HEK293 (cell line): ENCODE data around the gene PHETA1.
A peak's percentile ranks its signal among the peaks of the same experiment; 100 is the strongest.

Source experiments
- EGR2 ChIP-seq: fragments of 450-650 bp; formaldehyde crosslinking; IDR thresholded peaks from 2 replicates; pipeline ENCODE4 v1.5.1; 2016; ENCODE audit warnings: low read depth, missing biosample characterization, missing genetic modification characterization
- GLIS2 ChIP-seq: fragments of 450-650 bp; formaldehyde crosslinking; IDR thresholded peaks from 2 replicates; pipeline ENCODE4 v1.5.1; 2016; ENCODE audit warnings: missing biosample characterization, missing genetic modification characterization
- HIC1 ChIP-seq: fragments of 450-650 bp; formaldehyde crosslinking; IDR thresholded peaks from 2 replicates; pipeline ENCODE4 v1.5.1; 2016; ENCODE audit warnings: missing biosample characterization, missing genetic modification characterization
- KLF16 ChIP-seq: fragments of 450-650 bp; formaldehyde crosslinking; IDR thresholded peaks from 2 replicates; pipeline ENCODE4 v1.5.1; 2017; ENCODE audit warnings: missing biosample characterization, missing genetic modification characterization
- KLF8 ChIP-seq: fragments of 450-650 bp; formaldehyde crosslinking; IDR thresholded peaks from 2 replicates; pipeline ENCODE4 v1.5.1; 2016; ENCODE audit warnings: missing biosample characterization, missing genetic modification characterization
- MYNN ChIP-seq: fragments of 450-650 bp; formaldehyde crosslinking; IDR thresholded peaks from 2 replicates; pipeline ENCODE4 v1.5.1; 2016; ENCODE audit warnings: missing biosample characterization, missing genetic modification characterization, borderline replicate concordance
- PATZ1 ChIP-seq: fragments of 450-650 bp; formaldehyde crosslinking; IDR thresholded peaks from 2 replicates; pipeline ENCODE4 v1.5.1; 2016; ENCODE audit warnings: missing biosample characterization, missing genetic modification characterization
- ZBTB6 ChIP-seq: fragments of 450-650 bp; formaldehyde crosslinking; IDR thresholded peaks from 2 replicates; pipeline ENCODE4 v1.5.1; 2017; ENCODE audit warnings: missing biosample characterization, missing genetic modification characterization
- ZFP69B ChIP-seq: fragments of 450-650 bp; formaldehyde crosslinking; IDR thresholded peaks from 2 replicates; pipeline ENCODE4 v1.5.1; 2016; ENCODE audit warnings: missing biosample characterization, missing genetic modification characterization
- ZNF10 ChIP-seq: fragments of 450-650 bp; formaldehyde crosslinking; IDR thresholded peaks from 2 replicates; pipeline ENCODE4 v1.5.1; 2017; ENCODE audit warnings: missing biosample characterization, missing genetic modification characterization
- ZNF114 ChIP-seq: fragments of 450-650 bp; formaldehyde crosslinking; IDR thresholded peaks from 2 replicates; pipeline ENCODE4 v1.5.0; 2017; ENCODE audit warnings: missing biosample characterization, missing genetic modification characterization
- ZNF155 ChIP-seq: fragments of 450-650 bp; formaldehyde crosslinking; IDR thresholded peaks from 2 replicates; pipeline ENCODE4 v1.5.1; 2016; ENCODE audit warnings: missing biosample characterization, missing genetic modification characterization
- ZNF157 ChIP-seq: fragments of 450-650 bp; formaldehyde crosslinking; IDR thresholded peaks from 2 replicates; pipeline ENCODE4 v1.5.1; 2016; ENCODE audit warnings: missing biosample characterization, missing genetic modification characterization
- ZNF16 ChIP-seq: fragments of 450-650 bp; formaldehyde crosslinking; IDR thresholded peaks from 2 replicates; pipeline ENCODE4 v1.5.1; 2016; ENCODE audit warnings: low read depth, missing biosample characterization, missing genetic modification characterization
- ZNF266 ChIP-seq: fragments of 450-650 bp; formaldehyde crosslinking; IDR thresholded peaks from 2 replicates; pipeline ENCODE4 v1.5.1; 2016; ENCODE audit warnings: missing biosample characterization, missing genetic modification characterization, low read depth
- ZNF280D ChIP-seq: fragments of 450-650 bp; formaldehyde crosslinking; IDR thresholded peaks from 2 replicates; pipeline ENCODE4 v1.5.1; 2016; ENCODE audit warnings: missing biosample characterization, missing genetic modification characterization
- ZNF302 ChIP-seq: fragments of 450-650 bp; formaldehyde crosslinking; IDR thresholded peaks from 2 replicates; pipeline ENCODE4 v1.5.1; 2016; ENCODE audit warnings: missing biosample characterization, missing genetic modification characterization, low read depth
- ZNF473 ChIP-seq: fragments of 450-650 bp; formaldehyde crosslinking; IDR thresholded peaks from 2 replicates; pipeline ENCODE4 v1.5.1; 2017; ENCODE audit warnings: missing biosample characterization, missing genetic modification characterization
- ZNF501 ChIP-seq: fragments of 450-650 bp; formaldehyde crosslinking; IDR thresholded peaks from 2 replicates; pipeline ENCODE4 v1.5.1; 2016; ENCODE audit warnings: missing biosample characterization, missing genetic modification characterization
- ZNF549 ChIP-seq: fragments of 450-650 bp; IDR thresholded peaks from 2 replicates; pipeline ENCODE4 v1.5.1; 2018; ENCODE audit warnings: missing biosample characterization, missing genetic modification characterization, mild to moderate bottlenecking, inconsistent platforms, moderate library complexity
- ZNF701 ChIP-seq: fragments of 450-650 bp; formaldehyde crosslinking; IDR thresholded peaks from 2 replicates; pipeline ENCODE4 v1.5.1; 2016; ENCODE audit warnings: missing biosample characterization, missing genetic modification characterization
- ZNF768 ChIP-seq: fragments of 450-650 bp; formaldehyde crosslinking; IDR thresholded peaks from 2 replicates; pipeline ENCODE4 v1.5.1; 2018; ENCODE audit warnings: missing biosample characterization, mild to moderate bottlenecking, missing genetic modification characterization
- ZXDB ChIP-seq: fragments of 450-650 bp; formaldehyde crosslinking; IDR thresholded peaks from 2 replicates; pipeline ENCODE4 v1.5.1; 2016; ENCODE audit warnings: missing biosample characterization, missing genetic modification characterization
- TF ChIP-seq, protein P1 (sequence below): fragments of 450-650 bp; formaldehyde crosslinking; IDR thresholded peaks from 2 replicates; pipeline ENCODE4 v1.5.1; 2016; ENCODE audit warnings: missing biosample characterization, missing genetic modification characterization, low read depth
- TF ChIP-seq, protein P2 (sequence below): fragments of 450-650 bp; formaldehyde crosslinking; IDR thresholded peaks from 2 replicates; pipeline ENCODE4 v1.5.1; 2017; ENCODE audit warnings: missing biosample characterization, missing genetic modification characterization
- TF ChIP-seq, protein P3 (sequence below): fragments of 450-650 bp; formaldehyde crosslinking; IDR thresholded peaks from 2 replicates; pipeline ENCODE4 v1.5.1; 2016; ENCODE audit warnings: missing biosample characterization, missing genetic modification characterization

The PHETA1 gene

DNA sequence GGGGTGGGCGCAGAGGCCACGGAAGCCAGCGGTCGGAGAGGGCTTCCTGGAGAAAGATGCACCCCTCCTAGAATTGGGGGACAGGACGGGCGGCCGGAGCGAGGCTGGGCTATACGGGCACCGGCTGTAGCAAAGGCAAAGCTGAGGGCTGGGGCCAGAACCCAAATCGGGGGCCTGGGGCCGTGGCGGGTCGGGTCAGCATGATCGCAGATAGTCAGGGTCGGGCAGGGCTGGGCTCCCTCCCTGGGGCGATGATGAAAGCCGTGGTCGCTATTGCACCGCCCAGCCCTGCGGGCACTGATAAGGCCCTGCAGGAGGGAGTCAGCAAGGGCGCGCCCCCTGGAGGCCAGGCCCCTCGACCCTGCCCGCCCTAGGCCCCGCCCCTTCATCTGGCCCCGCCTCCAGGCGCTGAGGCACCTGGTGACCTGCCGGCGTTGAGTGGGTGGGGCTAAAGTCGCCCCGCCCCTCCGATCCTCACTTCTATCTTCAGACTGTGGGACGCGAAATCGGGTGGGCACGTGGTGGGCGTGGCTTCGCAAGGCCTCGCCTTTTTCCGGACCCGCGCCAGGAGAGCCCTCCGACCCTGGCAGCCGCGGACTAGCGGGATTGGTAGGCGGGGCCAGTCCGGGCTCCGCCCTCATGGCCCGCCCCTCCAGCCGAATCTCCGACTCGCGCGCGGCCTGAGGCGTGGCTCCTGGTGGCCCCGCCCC lies 36.4 kb upstream of the PHETA1 start (continued):
- TF ChIP-seq ZNF280D (tag by site-specific recombination): no peak
- peak; percentile 93 for TF ChIP-seq HIC1 (tag by site-specific recombination)
- TF ChIP-seq ZNF114 (tag by site-specific recombination): no peak
- TF ChIP-seq, protein P1, sequence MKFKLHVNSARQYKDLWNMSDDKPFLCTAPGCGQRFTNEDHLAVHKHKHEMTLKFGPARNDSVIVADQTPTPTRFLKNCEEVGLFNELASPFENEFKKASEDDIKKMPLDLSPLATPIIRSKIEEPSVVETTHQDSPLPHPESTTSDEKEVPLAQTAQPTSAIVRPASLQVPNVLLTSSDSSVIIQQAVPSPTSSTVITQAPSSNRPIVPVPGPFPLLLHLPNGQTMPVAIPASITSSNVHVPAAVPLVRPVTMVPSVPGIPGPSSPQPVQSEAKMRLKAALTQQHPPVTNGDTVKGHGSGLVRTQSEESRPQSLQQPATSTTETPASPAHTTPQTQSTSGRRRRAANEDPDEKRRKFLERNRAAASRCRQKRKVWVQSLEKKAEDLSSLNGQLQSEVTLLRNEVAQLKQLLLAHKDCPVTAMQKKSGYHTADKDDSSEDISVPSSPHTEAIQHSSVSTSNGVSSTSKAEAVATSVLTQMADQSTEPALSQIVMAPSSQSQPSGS (tag by site-specific recombination): no peak
- TF ChIP-seq ZNF701: no peak
- peak; percentile 70; the same call in 1 of the 2 replicates for TF ChIP-seq ZXDB (tag by site-specific recombination)
- peak; percentile 81; the same call in 1 of the 2 replicates for TF ChIP-seq ZNF10 (tag by site-specific recombination)
- no peak for TF ChIP-seq ZNF473
- no peak for TF ChIP-seq ZNF266 (tag by site-specific recombination)
- TF ChIP-seq ZNF768 (tag by site-specific recombination): no peak
- no peak for TF ChIP-seq ZNF157 (tag by site-specific recombination)
- TF ChIP-seq GLIS2 (tag by site-specific recombination): peak; percentile 88
- TF ChIP-seq ZNF549 (tag by site-specific recombination): no peak
- TF ChIP-seq, protein P2, sequence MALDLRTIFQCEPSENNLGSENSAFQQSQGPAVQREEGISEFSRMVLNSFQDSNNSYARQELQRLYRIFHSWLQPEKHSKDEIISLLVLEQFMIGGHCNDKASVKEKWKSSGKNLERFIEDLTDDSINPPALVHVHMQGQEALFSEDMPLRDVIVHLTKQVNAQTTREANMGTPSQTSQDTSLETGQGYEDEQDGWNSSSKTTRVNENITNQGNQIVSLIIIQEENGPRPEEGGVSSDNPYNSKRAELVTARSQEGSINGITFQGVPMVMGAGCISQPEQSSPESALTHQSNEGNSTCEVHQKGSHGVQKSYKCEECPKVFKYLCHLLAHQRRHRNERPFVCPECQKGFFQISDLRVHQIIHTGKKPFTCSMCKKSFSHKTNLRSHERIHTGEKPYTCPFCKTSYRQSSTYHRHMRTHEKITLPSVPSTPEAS (tag by site-specific recombination): no peak
- TF ChIP-seq ZFP69B (tag by site-specific recombination): peak; percentile 74
- TF ChIP-seq KLF16 (tag by site-specific recombination): peak; percentile 81; the same call in 1 of the 2 replicates
- TF ChIP-seq ZNF155: no peak
- no peak for TF ChIP-seq ZBTB6 (tag by site-specific recombination)
- TF ChIP-seq, protein P3, sequence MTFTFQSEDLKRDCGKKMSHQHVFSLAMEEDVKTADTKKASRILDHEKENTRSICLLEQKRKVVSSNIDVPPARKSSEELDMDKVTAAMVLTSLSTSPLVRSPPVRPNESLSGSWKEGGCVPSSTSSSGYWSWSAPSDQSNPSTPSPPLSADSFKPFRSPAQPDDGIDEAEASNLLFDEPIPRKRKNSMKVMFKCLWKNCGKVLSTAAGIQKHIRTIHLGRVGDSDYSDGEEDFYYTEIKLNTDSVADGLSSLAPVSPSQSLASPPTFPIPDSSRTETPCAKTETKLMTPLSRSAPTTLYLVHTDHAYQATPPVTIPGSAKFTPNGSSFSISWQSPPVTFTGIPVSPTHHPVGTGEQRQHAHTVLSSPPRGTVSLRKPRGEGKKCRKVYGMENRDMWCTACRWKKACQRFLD (tag by site-specific recombination): no peak
- no peak for TF ChIP-seq EGR2 (tag by site-specific recombination)
- no peak for TF ChIP-seq ZNF302 (tag by site-specific recombination)
- TF ChIP-seq KLF8 (tag by site-specific recombination): peak; percentile 98
- TF ChIP-seq ZNF501 (tag by site-specific recombination): peak; percentile 52; the same call in 1 of the 2 replicates
- no peak for TF ChIP-seq ZNF16 (tag by site-specific recombination)
- peak; percentile 98 for TF ChIP-seq PATZ1
- no peak for TF ChIP-seq MYNN (tag by site-specific recombination)
